GM19467 (cell line): Measurements from ENCODE around the gene VTA1.
"Not testable (repeated sequence)": the region's sequence is repeated elsewhere in the genome, so short reads cannot be mapped to it uniquely, and the experiment has no call there.

ENCODE experiments used
- ATAC-seq: cut with Tn5 transposase; IDR thresholded peaks from one replicate; pipeline ENCODE4 v1.9.1; 2021; ENCODE audit warnings: mild to moderate bottlenecking, moderate library complexity; ENCODE audit not compliant: unreplicated experiment

VTA1 gene

DNA sequence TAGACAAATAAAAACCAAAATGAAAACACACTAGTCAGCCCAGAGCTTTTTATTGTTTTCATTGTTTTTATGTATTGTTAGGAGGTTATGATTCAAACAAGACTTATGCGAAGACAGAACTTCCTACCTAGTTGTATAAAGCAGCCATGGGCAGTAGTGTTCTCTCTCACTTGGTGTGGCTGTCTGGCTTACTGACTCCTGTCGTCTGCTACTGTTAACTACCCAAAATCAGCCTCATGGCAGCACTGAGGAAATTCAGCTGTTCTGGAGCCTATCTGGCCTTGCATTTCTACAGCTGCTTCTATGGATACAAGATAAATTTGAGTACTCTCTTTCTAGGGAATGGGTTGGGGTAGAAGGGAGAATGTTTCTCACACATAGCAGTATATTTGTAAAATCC is 20.4 kb downstream of the VTA1 start:
- ATAC-seq, result no peak

DNA sequence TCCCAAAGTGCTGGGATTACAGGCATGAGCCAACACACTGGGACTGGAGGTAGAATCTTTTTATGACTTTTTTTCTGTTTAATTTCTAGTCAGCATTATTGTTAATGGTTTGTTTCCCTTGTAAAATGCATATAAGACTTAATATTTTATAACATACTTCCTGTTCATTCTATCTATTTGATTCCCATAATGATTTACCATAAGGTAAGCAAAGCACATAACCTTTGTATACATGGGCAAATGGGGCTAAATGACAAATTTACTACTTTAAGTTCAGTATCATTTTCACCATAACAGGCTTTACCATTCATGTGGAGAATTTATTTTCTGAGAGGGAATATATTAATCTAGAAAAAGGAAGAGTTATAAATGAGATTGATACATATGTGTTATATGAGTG is 24.3 kb downstream of the VTA1 start:
- no peak for ATAC-seq

DNA sequence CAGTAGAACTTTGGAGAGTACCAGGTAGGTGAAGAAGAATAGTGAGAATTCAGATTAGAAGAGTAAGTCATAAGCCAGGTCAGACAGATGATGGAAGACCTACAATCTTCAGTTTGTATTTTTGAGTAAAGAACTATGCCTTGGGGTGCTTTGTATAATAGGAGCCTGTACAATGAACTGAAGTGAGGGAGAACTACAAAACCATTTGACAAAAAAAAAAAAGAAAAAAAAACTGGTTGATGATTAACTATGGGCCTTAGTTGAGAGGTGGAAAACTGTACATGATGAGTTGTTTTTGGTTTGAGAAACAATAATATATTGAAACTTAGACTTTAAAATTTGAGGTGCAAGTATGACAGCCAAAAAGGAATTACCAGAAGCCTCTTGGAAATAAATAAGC is 25.7 kb downstream of the VTA1 start:
- no peak for ATAC-seq

DNA sequence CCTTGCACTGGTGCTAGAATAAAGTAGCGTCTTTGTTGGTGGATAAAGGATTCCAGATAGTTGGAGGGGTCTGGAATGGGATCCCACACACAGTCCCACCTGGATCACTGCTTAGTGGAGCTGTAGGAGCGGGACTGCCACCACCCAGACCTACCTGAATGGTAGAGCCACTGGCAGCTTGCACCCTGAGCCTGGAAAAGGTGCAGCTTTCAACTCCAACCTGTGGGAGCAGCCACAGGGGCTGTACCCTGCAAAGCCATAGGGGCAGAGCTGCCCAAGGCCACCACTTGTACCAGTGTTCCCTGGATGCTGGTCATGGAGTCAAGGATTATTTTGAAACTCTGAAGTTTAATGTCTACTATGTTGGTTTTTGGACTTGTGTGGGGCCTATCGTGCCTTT is 26.9 kb downstream of the VTA1 start:
- ATAC-seq, result no peak

DNA sequence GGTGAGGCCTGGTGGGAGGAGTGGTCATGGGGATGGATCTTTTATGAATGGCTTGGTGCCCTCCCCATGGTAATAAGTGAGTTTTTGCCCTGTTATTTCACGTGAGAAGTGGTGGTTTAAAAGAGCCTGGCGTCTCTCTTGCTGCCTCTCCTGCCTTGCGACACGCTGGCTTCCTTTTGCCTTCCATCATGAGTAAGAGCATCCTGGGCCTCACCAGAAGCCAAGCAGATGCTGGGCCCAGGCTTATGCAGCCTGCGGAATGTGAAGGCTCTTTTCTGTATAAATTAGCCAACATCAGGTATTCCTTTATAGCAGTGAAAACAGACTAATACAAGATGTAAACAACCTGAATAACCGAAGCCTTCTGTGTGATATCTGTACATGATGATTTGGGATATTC is 27.6 kb downstream of the VTA1 start:
- no peak for ATAC-seq

DNA sequence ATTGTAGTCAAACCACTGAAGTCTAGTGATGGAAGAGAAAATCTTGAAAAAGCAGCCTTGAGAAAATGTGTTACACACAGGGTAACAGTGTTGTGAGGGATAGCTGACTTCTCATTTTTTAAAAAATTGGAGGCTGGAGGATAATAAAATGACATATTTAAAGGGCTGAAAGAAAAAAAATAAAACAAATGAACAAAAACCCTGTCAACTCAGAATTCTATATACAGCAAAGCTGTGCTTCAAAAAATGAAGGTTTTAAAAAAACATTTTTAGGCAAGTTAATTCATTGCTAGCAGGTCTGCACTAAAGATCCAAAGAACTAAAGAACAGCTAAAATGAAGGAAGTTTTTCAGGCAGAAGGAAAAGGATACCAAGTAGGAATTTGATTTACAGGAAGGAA is 31.1 kb downstream of the VTA1 start:
- no peak for ATAC-seq

DNA sequence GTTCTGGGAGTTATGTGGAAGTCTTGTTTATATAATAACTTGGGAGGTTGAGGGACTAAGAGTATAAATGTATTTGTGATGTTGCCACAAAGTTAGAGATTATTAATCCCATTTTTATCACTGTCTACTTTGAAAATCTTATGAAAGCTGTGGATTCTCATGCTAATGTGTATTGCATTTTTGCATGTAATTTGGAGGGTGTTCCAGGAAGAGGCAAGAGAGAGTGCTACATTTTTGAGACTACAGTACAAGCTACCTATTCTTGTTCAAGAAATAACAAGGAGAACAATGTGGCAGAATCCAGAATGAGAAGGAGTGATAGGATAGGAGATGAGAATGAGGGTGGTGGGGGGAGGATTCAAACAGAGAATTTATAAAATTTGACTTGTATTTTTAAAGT is 34.9 kb downstream of the VTA1 start:
- ATAC-seq, result no peak

DNA sequence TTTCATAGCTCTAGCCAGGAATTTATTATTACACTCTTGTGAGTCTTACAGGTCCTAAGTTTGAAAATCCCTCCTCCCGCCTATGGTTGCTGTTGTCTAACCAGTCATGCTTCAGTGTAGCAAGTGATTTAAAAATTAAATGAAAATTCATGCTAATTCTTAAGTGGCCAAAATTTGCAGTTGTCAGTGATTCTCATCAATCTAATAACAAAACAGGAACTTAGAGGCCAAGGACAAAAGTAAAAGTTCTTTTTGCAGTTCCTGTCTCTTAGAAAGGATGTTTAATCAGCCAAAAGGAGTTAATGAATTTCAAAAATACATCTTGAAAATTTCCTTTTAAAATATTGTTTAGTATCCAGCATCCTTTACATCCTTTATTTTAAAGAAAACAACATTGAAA is 36.3 kb downstream of the VTA1 start:
- ATAC-seq, result no peak

DNA sequence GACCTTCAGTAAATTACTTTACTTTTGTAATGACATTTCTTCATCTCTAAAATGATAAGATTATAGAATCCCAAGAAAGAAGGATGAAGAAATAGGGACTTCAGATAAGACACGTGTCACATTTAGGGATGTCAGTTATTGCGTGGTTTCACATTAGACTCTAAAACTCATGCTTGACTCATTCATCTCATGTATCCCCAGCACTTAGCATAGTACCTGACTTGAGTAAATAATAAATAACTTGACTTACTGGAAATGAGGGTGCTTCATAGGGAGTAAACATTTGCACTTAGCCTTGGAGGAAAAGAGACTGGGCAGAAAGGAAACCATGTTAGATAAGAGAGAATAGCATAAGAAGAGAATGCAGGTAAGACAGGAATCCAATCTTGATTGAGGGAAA is 37.2 kb downstream of the VTA1 start:
- no peak for ATAC-seq

DNA sequence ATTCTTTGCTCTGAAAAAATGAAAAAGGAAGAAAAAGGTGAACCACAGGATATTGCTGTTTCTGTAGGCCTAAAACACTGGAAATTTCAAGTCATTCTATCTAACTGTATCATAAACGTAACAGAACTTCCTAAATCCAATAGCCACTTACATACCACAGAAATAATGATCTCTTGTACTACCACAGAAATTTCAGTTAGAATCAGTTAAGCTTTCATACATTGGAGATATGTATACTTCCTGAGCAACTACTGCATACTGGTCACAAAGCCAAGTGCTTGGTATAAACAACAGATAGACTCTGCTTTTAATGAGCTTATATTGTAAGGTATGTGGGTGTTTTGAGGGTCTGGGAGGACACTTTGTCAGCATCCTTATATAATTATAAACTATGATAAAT is 38.6 kb downstream of the VTA1 start:
- ATAC-seq, result no peak

DNA sequence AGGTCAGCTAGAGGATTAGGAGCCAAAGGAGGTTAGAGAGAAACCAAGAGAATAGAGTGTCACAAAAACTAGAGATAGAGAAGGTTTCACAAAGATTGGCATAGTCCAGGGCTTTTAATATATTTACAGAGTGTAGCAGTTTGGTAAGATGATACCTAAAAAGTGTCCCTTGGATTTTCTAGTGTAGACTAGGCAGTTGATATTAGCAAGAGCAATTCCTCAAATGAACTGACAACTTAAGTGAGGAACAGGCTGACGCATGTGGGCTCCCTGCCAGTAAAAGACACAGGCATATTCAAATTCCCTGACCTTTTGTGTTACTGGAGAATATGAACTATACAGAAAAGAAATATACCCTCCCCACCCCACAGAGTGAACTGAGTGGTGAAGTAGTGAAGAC is 40.1 kb downstream of the VTA1 start:
- no peak for ATAC-seq

DNA sequence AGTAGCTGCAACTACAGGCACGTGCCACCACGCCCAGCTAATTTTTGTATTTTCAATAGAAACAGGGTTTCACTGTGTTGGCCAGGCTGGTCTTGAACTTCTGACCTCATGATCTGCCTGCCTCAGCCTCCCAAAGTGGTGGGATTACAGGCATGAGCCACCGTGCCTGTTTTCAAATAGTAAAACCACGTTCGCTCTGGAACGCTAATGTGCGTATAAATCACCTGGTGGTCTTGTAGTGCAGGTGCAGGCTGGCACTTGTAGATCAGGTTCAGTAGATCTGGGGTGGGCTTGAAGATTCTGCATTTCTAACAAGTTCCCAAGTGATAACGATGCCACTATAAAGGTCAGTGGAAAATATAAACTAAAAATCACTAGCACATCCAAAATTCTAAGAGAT is 41.3 kb downstream of the VTA1 start:
- ATAC-seq, result not testable (repeated sequence)

DNA sequence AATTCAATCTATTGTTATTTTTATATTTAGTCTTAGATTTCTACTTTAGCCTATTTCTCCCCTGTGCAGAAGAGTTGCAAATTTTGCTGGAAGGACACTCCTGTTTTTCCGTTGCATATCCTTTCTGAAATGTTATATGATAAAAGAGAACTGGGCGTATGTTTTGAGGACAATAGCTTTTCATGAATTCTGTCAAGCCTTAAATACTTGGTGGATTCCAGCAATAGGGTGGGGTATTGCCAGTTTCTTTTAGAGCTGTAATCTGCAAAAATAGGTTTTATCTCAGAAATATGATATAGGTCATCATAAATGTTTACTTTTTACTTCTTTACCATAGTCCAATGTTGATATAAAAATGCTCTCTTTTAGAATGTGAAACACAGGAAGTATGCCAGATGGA is 42.0 kb downstream of the VTA1 start:
- no peak for ATAC-seq

DNA sequence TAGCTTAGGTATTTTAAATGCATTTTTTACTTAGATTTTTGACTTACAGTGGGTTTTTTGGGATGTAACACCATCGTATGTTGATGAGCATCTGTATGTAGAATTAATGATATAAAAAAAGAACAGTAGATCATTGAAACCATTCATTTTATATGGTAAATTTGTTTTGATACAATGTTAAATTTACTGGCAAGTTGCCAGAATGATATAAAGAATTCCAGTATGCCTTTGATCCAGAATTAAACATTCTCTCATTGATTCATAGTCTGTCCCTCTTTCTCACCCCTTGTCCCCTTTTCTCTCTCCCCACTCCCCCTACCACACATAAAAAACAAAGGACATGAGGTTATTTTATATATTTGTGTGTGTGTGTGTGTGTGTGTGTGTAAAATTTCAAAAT is 45.3 kb downstream of the VTA1 start:
- no peak for ATAC-seq

DNA sequence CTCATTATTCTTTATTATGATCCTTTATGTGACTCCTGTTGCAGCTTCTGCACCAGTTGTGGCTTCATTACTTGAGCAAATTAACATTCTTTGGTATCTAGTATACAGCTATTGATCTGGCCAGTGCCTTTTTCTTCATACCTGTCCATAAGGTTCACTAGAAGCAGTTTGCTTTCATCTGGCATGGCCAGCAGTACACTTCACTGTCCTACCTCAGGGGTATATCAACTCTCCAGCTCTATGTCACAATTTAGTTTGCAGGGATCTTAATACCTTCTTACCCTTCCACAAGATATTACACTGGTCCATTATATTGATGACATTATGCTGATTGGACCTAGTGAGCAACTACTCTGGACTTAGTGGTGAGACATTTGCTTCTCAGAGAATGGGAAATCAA is 46.6 kb downstream of the VTA1 start:
- ATAC-seq, result no peak

DNA sequence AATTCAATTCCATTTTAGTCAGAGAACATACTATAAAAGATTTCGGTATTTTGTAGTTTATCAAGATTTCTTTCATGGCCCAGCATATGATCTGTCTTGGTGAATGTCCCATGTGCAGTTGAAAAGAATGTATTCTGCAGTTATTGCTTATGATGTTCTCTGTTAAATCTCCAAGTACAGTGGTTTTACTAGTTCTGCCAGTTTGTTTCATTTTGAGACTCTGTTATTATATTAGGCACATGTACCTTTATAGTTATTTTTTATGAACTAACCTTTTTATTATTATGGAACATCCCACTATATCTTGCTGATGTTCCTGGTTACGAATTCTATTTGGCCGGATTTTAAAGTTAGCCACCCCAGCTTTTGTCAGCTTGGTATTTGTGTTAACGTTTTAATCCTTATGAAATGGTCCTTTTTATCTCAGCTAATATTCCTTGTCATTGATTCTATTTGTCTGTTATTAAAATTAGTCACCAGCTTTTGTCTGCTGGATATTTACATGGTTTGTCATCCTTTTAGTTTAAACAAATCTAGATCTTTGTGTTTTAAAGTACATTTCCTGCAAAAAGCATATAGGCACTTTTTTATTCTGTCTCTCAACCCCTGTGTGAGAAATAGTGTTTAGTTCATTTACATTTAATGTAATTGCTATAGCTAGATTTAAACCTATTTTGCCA is 48.9 kb downstream of the VTA1 start:
- ATAC-seq, result no peak

DNA sequence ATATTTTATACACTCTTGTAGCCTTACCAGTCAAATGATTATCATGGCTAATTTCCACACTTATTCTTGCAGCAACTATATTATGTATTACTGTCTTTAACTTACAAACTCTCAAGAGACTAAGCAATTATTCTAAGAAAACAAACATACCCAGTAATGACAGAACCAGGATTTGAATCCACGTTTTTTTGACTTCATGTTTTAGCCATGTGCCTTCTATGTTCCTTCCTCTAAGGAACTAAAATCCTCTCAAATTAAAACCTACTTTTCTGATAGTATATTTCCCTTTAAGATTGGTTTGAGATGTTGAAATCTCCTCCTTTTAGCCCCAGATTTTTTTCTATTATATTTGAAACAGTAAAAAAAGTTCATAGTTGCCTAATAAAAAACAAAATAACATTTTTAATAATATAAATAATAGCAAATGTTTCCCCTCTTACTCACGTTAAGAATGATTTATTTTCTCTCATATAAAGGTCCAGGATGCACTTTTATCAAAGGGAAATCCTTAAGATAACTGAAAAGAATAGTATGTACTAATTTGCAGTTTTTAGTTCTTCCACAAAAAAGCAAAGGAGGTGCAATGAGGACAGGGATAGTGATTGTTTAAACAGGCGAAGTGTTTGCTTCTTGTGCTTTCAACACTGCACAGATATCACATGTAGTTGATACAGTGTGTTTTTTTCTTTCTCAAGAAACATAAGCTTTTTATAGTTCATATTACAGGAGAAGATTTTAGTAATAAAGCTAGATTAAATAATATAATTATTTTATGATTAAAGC is 54.0 kb downstream of the VTA1 start:
- ATAC-seq, result no peak

DNA sequence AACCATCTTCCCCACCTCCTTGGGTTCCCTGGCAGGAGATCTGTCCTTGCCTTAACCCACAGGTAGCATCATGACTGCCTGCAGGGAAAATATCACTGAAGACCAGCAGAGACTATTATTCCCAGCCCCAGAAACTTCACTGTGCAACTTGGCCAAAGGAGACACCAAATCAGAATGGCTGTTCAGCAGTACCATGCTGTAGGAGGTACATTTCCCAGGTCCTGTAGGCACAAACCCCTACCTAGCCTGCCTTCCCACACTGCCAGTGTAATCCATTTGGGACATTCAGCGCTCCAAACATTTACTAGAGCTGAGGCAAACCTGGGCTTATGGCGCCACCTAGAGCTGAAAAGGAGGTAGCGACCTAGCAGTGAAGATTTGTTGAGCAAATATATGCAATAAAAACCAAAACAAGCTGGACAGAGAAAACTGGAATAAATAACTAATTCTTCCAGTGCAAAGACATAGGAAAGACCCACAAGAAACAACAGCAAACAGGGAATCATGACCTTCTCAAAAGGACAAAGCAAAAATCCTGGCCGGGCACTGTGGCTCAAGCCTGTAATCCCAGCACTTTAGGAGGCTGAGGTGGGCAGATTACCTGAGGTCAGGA is 60.3 kb downstream of the VTA1 start:
- peak; percentile 73 for ATAC-seq

DNA sequence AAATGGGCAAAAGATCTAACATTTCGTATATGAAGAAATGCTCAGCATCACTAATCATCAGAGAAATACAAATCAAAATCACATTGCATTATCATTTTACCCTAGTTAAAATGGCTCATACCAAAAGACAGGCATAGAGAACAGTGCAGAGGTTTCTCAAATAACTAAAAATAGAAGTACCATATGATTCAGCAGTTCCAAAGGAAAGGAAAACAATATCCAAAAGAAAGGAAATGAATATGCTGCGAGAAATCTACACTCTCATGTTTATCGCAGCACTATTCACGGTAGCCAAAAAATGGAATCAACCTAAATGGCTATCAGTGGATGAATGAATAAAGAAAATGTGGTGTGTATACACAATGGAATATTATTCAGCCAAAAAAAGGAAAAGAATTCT is 63.5 kb downstream of the VTA1 start:
- no peak for ATAC-seq

DNA sequence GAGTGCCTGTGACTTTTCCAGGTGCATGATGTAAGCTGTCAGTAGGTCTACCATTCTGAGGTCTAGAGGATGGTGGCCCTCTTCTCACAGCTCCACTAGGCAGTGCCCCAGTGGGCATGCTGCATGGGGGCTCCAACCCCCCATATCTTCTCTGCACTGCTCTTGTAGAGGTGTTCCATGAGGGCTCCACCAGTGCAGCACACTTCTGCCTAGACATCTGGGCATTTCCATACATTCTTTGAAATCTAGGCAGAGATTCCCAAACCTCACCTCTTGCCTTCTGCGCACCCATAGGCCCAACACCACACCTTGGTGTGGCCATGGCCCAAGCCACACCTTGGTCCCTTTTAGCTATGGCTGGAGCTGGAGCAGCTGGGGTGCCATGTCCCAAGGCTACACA is 66.3 kb downstream of the VTA1 start:
- ATAC-seq, result no peak

DNA sequence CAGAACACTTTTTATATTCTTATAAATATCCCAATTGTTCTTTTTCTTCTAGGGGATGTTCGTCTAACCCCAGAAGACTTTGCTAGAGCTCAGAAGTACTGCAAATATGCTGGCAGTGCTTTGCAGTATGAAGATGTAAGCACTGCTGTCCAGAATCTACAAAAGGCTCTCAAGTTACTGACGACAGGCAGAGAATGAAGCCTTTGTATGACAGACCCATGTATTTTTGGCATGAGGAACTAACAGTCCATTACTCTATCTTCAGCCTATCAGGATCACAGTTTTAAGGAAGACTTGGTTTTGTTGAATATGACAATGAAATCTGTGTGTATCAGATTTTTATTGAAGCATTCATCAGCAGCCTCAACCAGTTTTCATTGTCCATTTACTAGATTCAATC is 71.4 kb downstream of the VTA1 start:
- no peak for ATAC-seq

DNA sequence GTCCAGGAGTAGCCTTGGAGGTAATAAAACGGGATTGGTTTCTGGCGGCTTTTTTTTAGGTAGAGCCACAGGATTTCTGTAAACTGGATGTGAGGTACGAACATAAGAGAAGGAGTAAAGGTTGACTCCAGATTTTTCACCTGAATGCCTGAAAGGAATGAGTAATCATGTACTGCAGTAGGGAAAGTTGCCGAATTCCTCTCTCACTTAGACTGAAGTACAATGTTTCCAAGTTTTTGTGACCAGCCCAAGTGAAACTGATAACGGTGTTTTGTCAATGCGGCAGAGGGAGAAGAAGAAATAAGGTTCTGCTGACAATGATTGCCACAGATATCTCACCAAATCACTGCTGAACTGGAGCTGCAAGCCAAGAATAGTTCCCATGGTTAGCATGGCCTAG is 75.0 kb downstream of the VTA1 start:
- ATAC-seq, result no peak
